Colonic mucosa (tissue), 4 donors: ENCODE results near the gene RAD51B. TPM values are rescaled to one million over a fixed set of nuclear protein-coding genes. Genes with fewer than 3 reads are reported as not detected.

Experiments used
- DNase-seq: peaks from one replicate; pipeline ENCODE4 v3.0.0-alpha.2; 2020
- H3K27ac ChIP-seq: fragments of 200-600 bp; one replicate; pipeline ENCODE4 v1.8.0; 2021
- H3K27me3 ChIP-seq: fragments of 200-600 bp; one replicate; pipeline ENCODE4 v1.8.0; 2021
- H3K36me3 ChIP-seq: fragments of 200-600 bp; one replicate; pipeline ENCODE4 v1.8.0; 2021
- H3K4me1 ChIP-seq: fragments of 200-600 bp; one replicate; pipeline ENCODE4 v1.8.0; 2021; ENCODE audit warnings: mild to moderate bottlenecking
- H3K4me3 ChIP-seq: fragments of 200-600 bp; one replicate; pipeline ENCODE4 v1.8.0; 2021
- H3K9ac ChIP-seq, 2 donors: one replicate each; pipeline ENCODE4 v1.7.0; 2013; ENCODE audit warnings: control low read depth in 2 of 2, low read depth in 2 of 2, low read length in 2 of 2
- H3K9me3 ChIP-seq: fragments of 200-600 bp; one replicate; pipeline ENCODE4 v1.8.0; 2021
- intact Hi-C: fragments of 100-400 bp; cut with DNase I; formaldehyde crosslinking; loops from one replicate; pipeline ENCODE4 v1.14.1; 2022
- total RNA-seq, 2 donors: library from RNA; stranded (reverse); fragmentation: NEBNext Ultra II Directional in 1 of 2; extraction: Animal tissue kit (Norgen Biotek cat#: 25700) in 1 of 2; gene quantifications; one replicate each; pipeline ENCODE4 v1.2.1, GENCODE V29; 2021
- TF ChIP-seq, protein P1 (sequence below): fragments of 200-600 bp; IDR thresholded peaks from one replicate; pipeline ENCODE4 v1.8.0; 2022; ENCODE audit warnings: antibody characterized with exemption, mild to moderate bottlenecking
- donor health status: healthy.
- donor health status: DM: no; HTN: no; CAD: no.
- donor health status: DM: no; HTN: no; CAD: no.

Gene RAD51B
- total RNA-seq, 2 donors from 2014 or later, result 12.7 to 22.0 TPM

DNA sequence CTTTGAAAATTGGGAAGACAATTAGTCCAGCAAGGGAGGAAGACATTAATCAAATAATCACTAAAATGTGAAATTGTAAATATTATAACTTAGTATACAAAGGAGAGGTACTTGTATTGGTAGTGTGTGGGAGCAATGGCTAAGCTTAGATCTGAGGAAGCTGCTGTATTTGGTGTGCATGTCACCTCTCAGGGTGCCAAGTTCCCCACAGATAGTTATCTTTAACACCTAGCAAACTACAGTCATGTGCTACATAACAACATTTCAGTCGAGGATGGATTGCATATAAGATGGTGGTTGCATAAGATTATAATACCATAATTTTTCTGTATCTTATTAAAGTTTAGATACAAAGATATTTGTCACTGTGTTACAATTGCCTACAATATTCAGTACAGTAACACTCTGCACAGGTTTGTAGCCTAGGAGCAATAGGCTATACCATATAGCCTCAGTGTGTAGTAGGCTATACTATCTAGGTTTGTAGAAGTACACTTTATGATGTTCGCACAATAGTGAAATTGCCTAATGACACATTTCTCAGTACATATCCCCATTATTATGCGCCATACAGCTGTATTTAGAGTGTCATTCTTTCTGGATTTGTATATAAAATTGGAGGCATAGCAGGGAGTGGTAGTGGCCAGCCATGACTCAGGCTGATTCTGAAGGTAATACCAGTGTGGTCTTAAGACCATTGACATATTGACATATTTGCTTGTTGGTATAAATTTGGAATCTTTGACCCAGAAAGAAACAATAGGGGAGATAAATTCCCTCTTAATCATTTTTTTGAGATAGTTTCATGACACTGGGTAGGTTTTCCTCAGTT, 55.8 kb downstream of the RAD51B start:
- H3K27me3 ChIP-seq, result no peaks in the 10 kb centered on the region
- no peaks in the 10 kb centered on the region for H3K36me3 ChIP-seq
- TF ChIP-seq, protein P1, sequence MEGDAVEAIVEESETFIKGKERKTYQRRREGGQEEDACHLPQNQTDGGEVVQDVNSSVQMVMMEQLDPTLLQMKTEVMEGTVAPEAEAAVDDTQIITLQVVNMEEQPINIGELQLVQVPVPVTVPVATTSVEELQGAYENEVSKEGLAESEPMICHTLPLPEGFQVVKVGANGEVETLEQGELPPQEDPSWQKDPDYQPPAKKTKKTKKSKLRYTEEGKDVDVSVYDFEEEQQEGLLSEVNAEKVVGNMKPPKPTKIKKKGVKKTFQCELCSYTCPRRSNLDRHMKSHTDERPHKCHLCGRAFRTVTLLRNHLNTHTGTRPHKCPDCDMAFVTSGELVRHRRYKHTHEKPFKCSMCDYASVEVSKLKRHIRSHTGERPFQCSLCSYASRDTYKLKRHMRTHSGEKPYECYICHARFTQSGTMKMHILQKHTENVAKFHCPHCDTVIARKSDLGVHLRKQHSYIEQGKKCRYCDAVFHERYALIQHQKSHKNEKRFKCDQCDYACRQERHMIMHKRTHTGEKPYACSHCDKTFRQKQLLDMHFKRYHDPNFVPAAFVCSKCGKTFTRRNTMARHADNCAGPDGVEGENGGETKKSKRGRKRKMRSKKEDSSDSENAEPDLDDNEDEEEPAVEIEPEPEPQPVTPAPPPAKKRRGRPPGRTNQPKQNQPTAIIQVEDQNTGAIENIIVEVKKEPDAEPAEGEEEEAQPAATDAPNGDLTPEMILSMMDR, result no peak
- no peaks in the 10 kb centered on the region for H3K9me3 ChIP-seq
- no peak overlapping the region for H3K4me3 ChIP-seq
- no peak for DNase-seq
- H3K27ac ChIP-seq, result no peak overlapping the region
- intact Hi-C loops, result no loop called here
- no peak overlapping the region for H3K9ac ChIP-seq
- no peaks in the 10 kb centered on the region for H3K4me1 ChIP-seq

DNA sequence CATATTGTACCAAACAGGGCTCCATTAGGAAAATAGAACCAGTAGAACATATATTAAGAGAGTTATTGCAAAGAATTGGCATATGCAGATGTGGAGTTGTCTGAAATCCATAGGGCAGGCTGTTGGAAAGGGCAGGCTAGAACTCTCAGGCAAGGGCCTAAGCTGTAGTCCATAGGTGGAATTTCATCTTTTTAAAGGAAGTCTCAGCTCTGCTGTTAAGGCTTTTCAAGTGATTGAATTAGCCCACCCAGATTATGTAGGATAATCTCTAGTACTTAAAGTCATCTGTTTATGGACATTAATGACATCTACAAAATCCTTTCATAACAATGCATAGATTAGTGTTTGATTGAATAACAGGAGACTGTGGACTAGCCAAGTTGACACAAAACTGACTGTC, 59.4 kb downstream of the RAD51B start:
- intact Hi-C loops, result no loop called here
- H3K9ac ChIP-seq, result no peak overlapping the region
- H3K27ac ChIP-seq, result no peak overlapping the region
- TF ChIP-seq, protein P1, result no peak
- H3K4me3 ChIP-seq, result no peak overlapping the region
- H3K27me3 ChIP-seq, result no peaks in the 10 kb centered on the region
- no peaks in the 10 kb centered on the region for H3K36me3 ChIP-seq
- no peak for DNase-seq
- no peaks in the 10 kb centered on the region for H3K9me3 ChIP-seq
- H3K4me1 ChIP-seq, result no peaks in the 10 kb centered on the region

DNA sequence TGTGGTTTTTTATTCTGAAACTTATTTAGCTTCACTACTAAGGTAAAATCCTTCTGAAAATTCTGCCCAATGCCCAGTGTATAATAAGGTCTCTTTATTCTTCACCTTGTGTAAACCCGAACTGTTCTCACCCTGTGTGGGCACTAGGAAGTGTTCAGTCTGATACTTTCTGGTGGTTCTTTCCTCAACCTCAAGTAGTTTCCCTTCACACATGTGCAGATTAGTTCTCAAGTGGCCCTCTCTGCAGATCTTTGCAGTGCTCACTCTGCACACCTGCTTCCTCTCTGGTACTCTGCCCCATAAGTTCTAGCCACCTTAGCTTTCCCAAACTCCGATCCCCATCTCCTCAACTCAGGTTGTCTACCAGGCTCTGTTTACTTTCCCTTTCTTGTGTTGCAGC, 61.6 kb downstream of the RAD51B start:
- Histone ChIP-seq H3K4me1 (no peaks in the 10 kb centered on the region), H3K9ac (no peak overlapping the region), H3K27me3 (no peaks in the 10 kb centered on the region), H3K4me3 (no peak overlapping the region), H3K9me3 (no peaks in the 10 kb centered on the region), H3K36me3 (no peaks in the 10 kb centered on the region), H3K27ac (no peak overlapping the region)
- TF ChIP-seq, protein P1, result no peak
- intact Hi-C loops, result loop anchor here (5.0 kb wide), 1 partner anchor 961 kb away; no protein-coding TSS in a partner anchor
- no peak for DNase-seq

DNA sequence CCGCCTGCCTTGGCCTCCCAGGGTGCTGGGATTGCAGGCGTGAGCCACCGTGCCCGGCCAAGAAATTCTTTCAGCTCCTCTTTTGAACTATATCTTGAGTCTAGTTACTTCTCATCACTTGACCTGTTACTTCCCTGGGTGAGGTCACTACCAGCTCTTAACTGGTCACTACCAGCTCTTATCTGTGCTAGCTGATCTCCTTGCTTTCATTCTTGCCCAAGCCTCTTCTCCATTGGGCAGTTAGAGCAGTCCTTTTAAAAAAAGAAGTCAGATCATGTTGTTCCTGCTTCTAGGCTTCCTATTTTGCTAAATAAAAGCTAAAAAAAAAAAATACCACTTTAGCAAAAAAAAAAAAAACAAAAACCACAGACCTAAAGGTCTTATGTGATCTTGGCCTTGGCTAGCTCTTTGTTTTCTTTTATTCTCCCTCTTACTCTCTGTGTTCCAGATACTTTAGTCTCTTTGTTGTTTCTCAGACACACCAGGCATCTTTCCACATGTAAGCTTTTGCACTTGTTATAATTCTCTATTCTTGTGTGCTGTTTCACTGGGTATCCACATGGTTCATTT, 63.5 kb downstream of the RAD51B start:
- no peaks in the 10 kb centered on the region for H3K9me3 ChIP-seq
- TF ChIP-seq, protein P1, result no peak
- no peaks in the 10 kb centered on the region for H3K27me3 ChIP-seq
- no peak overlapping the region for H3K27ac ChIP-seq
- H3K4me3 ChIP-seq, result no peak overlapping the region
- no peak overlapping the region for H3K9ac ChIP-seq
- no peaks in the 10 kb centered on the region for H3K36me3 ChIP-seq
- DNase-seq, result no peak
- intact Hi-C loops, result loop anchor here (5.0 kb wide), 1 partner anchor 959 kb away; no protein-coding TSS in a partner anchor
- H3K4me1 ChIP-seq, result no peaks in the 10 kb centered on the region

DNA sequence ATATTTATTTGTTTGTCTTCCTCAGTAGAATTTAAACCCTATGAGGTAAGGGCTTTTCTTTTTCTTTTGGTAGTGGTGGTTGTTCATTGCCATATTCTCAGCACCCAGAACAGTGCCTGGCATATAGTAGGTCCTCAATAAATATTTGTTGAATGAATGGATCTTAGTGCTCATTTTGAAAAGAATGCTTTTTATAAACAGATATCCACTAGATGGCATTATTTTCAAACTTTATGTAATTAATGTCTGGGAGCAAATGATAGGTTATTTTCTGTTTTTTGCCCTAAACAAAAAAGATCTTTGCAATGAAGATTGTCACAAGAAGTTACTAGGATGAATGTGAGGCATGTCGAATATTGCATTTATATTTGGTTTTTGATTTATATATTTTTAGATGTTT, 64.1 kb downstream of the RAD51B start:
- H3K27me3 ChIP-seq, result no peaks in the 10 kb centered on the region
- H3K36me3 ChIP-seq, result no peaks in the 10 kb centered on the region
- TF ChIP-seq, protein P1, result no peak
- intact Hi-C loops, result loop anchor here (5.0 kb wide), 1 partner anchor 959 kb away; no protein-coding TSS in a partner anchor
- H3K4me3 ChIP-seq, result no peak overlapping the region
- H3K4me1 ChIP-seq, result no peaks in the 10 kb centered on the region
- no peak for DNase-seq
- no peaks in the 10 kb centered on the region for H3K9me3 ChIP-seq
- no peak overlapping the region for H3K9ac ChIP-seq
- no peak overlapping the region for H3K27ac ChIP-seq
